ENCODE data around the gene CDPF1. TPM values are rescaled to one million over a fixed set of nuclear protein-coding genes. Genes with fewer than 3 reads are reported as not detected.
A peak's percentile ranks its signal among the peaks of the same experiment; 100 is the strongest.

CDPF1 gene
- total RNA-seq, 1 experiment from 2014 or later, result 11.2 TPM

- TF ChIP-seq POLR2AphosphoS5 (IDR thresholded peaks at IDR 0.05; ENCODE audit: low read depth, low read length) (no peak), CTCF (IDR thresholded peaks at IDR 0.05) (no peak), TCF7L2 (IDR thresholded peaks at IDR 0.05; ENCODE audit: low read depth, low read length) (no peak), SIN3A (IDR thresholded peaks at IDR 0.05; ENCODE audit: borderline replicate concordance, insufficient read depth, low read depth, low read length) (no peak)
- TF ChIP-seq, protein P1, sequence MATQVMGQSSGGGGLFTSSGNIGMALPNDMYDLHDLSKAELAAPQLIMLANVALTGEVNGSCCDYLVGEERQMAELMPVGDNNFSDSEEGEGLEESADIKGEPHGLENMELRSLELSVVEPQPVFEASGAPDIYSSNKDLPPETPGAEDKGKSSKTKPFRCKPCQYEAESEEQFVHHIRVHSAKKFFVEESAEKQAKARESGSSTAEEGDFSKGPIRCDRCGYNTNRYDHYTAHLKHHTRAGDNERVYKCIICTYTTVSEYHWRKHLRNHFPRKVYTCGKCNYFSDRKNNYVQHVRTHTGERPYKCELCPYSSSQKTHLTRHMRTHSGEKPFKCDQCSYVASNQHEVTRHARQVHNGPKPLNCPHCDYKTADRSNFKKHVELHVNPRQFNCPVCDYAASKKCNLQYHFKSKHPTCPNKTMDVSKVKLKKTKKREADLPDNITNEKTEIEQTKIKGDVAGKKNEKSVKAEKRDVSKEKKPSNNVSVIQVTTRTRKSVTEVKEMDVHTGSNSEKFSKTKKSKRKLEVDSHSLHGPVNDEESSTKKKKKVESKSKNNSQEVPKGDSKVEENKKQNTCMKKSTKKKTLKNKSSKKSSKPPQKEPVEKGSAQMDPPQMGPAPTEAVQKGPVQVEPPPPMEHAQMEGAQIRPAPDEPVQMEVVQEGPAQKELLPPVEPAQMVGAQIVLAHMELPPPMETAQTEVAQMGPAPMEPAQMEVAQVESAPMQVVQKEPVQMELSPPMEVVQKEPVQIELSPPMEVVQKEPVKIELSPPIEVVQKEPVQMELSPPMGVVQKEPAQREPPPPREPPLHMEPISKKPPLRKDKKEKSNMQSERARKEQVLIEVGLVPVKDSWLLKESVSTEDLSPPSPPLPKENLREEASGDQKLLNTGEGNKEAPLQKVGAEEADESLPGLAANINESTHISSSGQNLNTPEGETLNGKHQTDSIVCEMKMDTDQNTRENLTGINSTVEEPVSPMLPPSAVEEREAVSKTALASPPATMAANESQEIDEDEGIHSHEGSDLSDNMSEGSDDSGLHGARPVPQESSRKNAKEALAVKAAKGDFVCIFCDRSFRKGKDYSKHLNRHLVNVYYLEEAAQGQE (IDR thresholded peaks at IDR 0.05; ENCODE audit: insufficient read depth in 1 of 2, low read depth in 2 of 2, low read length in 1 of 2), result no peak
- Histone ChIP-seq H3K27ac (ENCODE audit: low read length) (no peak overlapping the region), H3K27me3 (ENCODE audit: control insufficient read depth, insufficient read depth, low read length) (no peaks in the 10 kb centered on the region), H3K36me3 (ENCODE audit: control insufficient read depth, insufficient read depth, low read length) (no peaks in the 10 kb centered on the region), H3K9me3 (ENCODE audit: control insufficient read depth, insufficient read depth, low read depth, low read length) (no peaks in the 10 kb centered on the region), H3K4me1 (ENCODE audit: control insufficient read depth, insufficient read depth, low read length) (no peaks in the 10 kb centered on the region; the same call in 1 of the 2 replicates), H3K4me3 (ENCODE audit: low read depth in 2 of 2, low read length in 2 of 2) (no peak overlapping the region)
- in situ Hi-C loops (cut with HindIII; ENCODE audit: low pct_unique_long_range_greater_than_20kb, low sequenced_read_pairs), result no loop called here
- ATAC-seq, result no peak
- DNase-seq (ENCODE audit: low read depth, low spot score), result no peak
- intact Hi-C loops (cut with micrococcal nuclease; ENCODE audit: unreplicated experiment), result no loop called here
- ChIA-PET CTCF (no interaction called here), POLR2A (no interaction called here)
- no TSS peak for BruUV-seq (replicated peaks)
These were observed 15.1 kb downstream of the CDPF1 start for GRCh38 chr22:46234969-46235368.

DNA sequence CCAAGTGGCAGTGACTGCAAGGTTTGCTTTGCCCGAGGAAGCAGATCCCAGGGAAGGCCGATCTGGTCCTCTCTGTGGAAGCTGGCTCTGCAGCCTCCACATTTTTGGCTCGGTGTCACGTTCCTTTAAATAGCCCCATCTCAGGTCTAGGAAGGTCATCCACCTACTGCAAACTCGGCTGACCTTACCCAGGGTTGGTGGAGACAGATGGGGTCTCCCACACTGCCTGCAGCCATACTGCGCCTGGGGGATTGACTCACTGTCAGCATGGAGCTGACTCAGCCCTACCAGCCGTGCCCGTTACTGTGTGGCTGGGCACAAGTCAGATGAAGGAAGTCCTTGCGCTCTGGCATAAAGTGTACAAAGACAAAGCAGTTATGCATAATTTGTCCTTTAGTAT is 16.9 kb downstream of the CDPF1 start:
- Histone ChIP-seq H3K9me3 (ENCODE audit: control insufficient read depth, insufficient read depth, low read depth, low read length) (no peaks in the 10 kb centered on the region), H3K27ac (ENCODE audit: low read length) (no peak overlapping the region), H3K36me3 (ENCODE audit: control insufficient read depth, insufficient read depth, low read length) (no peaks in the 10 kb centered on the region), H3K4me1 (ENCODE audit: control insufficient read depth, insufficient read depth, low read length) (no peaks in the 10 kb centered on the region; the same call in 1 of the 2 replicates), H3K27me3 (ENCODE audit: control insufficient read depth, insufficient read depth, low read length) (no peaks in the 10 kb centered on the region), H3K4me3 (ENCODE audit: low read depth in 2 of 2, low read length in 2 of 2) (no peak overlapping the region)
- peak; percentile 18 for DNase-seq (ENCODE audit: low read depth, low spot score)
- TF ChIP-seq TCF7L2 (IDR thresholded peaks at IDR 0.05; ENCODE audit: low read depth, low read length), result no peak
- TF ChIP-seq POLR2AphosphoS5 (IDR thresholded peaks at IDR 0.05; ENCODE audit: low read depth, low read length), result no peak
- TF ChIP-seq, protein P1 (IDR thresholded peaks at IDR 0.05; ENCODE audit: insufficient read depth in 1 of 2, low read depth in 2 of 2, low read length in 1 of 2), result no peak
- no peak for TF ChIP-seq CTCF (IDR thresholded peaks at IDR 0.05)
- no peak for TF ChIP-seq SIN3A (IDR thresholded peaks at IDR 0.05; ENCODE audit: borderline replicate concordance, insufficient read depth, low read depth, low read length)
- ChIA-PET POLR2A (no interaction called here), CTCF (no interaction called here)
- BruUV-seq (replicated peaks), result no TSS peak
- in situ Hi-C loops (cut with HindIII; ENCODE audit: low pct_unique_long_range_greater_than_20kb, low sequenced_read_pairs) (no loop called here), intact Hi-C loops (cut with micrococcal nuclease; ENCODE audit: unreplicated experiment) (no loop called here)
- peak; percentile 98 for ATAC-seq

Data from Panc1 (cell line).